Activated T-cell treated with anti-CD3 and anti-CD28 coated beads, Interleukin-2, amount 50 U/mL, for 72 hours (primary cell): ENCODE data around the gene MTA1. TPM values are rescaled to one million over a fixed set of nuclear protein-coding genes. Genes with fewer than 3 reads are reported as not detected.
A peak's percentile ranks its signal among the peaks of the same experiment; 100 is the strongest.

Experiments
- ATAC-seq, 2 donors: fragments of 150-1000 bp; cut with Tn5 transposase; replicated peaks in 1 of 2; 2 replicates each; pipeline ENCODE4 v1.10.0; 2021; ENCODE audit warnings: moderate library complexity in 2 of 2, mild to moderate bottlenecking in 1 of 2
- DNase-seq, 2 donors: peaks; one replicate each; pipeline ENCODE4 v3.0.0; 2021 to 2022; ENCODE audit warnings: mixed read lengths in 1 of 2
- H3K27ac Mint-ChIP-seq: one replicate; pipeline ENCODE4 v1.8.0; 2022; ENCODE audit warnings: mild to moderate bottlenecking, moderate library complexity, mixed read lengths
- H3K27me3 Mint-ChIP-seq: one replicate; pipeline ENCODE4 v1.8.0; 2022; ENCODE audit warnings: low read depth, mixed read lengths
- H3K36me3 Mint-ChIP-seq, 2 donors: one replicate each; pipeline ENCODE4 v1.8.0; 2022; ENCODE audit warnings: mixed read lengths in 2 of 2, mild to moderate bottlenecking in 1 of 2; ENCODE audit not compliant: insufficient read depth in 2 of 2
- H3K4me1 Mint-ChIP-seq: one replicate; pipeline ENCODE4 v1.8.0; 2022; ENCODE audit warnings: low read depth, mixed read lengths
- H3K4me3 Mint-ChIP-seq, 2 donors: one replicate each; pipeline ENCODE4 v1.8.0; 2022; ENCODE audit warnings: mild to moderate bottlenecking in 2 of 2, mixed read lengths in 2 of 2, moderate library complexity in 2 of 2
- H3K9me3 Mint-ChIP-seq, 2 donors: one replicate each; pipeline ENCODE4 v1.8.0; 2022; ENCODE audit warnings: mixed read lengths in 2 of 2
- total RNA-seq, 2 donors: library from RNA; stranded (reverse); gene quantifications; one replicate each; pipeline ENCODE4 v1.2.3, GENCODE V29; 2022

MTA1 gene
- total RNA-seq: 100 to 1,000 TPM; 125 to 140 TPM

DNA sequence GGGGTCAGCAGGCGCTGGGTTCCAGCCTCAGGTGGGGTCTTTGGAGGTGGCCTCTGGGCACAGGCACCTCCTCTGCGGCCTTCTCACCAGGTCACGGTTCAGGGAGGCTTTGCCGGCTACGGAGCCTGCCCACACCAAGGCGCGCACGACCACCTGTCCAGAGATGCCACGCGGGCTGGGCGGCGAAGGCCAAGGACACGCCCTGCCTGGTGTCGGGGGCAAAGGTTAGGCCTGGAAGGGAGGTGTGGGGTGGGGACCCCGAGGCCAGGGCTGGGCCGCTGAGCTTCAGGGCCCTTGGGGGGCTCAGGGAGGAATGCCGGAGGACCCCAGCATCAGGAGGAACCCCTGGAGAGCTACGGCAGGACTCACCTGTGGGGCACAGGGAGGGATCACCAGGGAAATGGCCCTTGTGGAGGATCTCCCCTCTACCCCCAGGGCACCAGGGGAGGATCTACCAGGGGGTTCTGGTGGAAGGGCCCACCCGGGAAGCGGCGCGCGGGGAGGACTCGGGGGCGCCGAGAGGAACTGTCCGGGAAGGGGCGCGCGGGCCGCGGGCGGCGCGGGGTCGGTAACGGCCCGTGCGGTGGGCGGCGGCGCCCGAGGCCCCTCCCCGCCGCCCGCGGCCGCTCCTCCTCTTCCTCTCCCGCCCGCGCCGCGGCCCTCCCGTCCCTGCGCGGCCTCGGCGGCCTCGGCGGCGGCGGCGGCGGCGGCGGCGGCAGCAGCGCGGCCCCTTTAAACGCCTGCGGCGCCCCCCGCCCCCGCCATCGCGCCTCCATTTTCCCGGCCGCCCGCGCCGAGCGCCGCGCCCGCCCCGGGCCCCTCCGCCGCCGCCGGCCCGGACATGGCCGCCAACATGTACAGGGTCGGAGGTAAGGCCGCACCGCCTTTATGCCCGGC is at the start of gene MTA1:
Gene MTA1, plus strand, starts transcription at position 633 of the 897 bp plus-strand sequence. Its CDS starts 209 bp downstream, at position 842.
- Mint-ChIP-seq H3K36me3 (peaks cover 3 to 7% of the 10 kb centered on the region in 2 donors), H3K27ac (peak within 1 kb of the TSS; percentile 88), H3K4me1 (peaks cover 39% of the 10 kb centered on the region), H3K9me3 (no peaks in the 10 kb centered on the region), H3K4me3 (peak within 1 kb of the TSS; percentile 88 to 90), H3K27me3 (no peaks in the 10 kb centered on the region)
- ATAC-seq: peak; percentile 74 to 81
- peak; percentile 63 to 68 for DNase-seq

- no peaks in the 10 kb centered on the region for H3K9me3 Mint-ChIP-seq
- no peaks in the 10 kb centered on the region for H3K27me3 Mint-ChIP-seq
- no peaks in the 10 kb centered on the region for H3K36me3 Mint-ChIP-seq
- DNase-seq (no peak), ATAC-seq (no peak)
- H3K4me1 Mint-ChIP-seq: peaks cover 11% of the 10 kb centered on the region
- no peak overlapping the region for H3K27ac Mint-ChIP-seq
- no peak overlapping the region for H3K4me3 Mint-ChIP-seq
These were observed 45.2 kb upstream of the MTA1 start for GRCh38 chr14:105374389-105374788.

GRCh38 chr14:105375635-105376057 is 44.0 kb upstream of the MTA1 start:
- Mint-ChIP-seq H3K36me3 (no peaks in the 10 kb centered on the region), H3K4me1 (peaks cover 11% of the 10 kb centered on the region), H3K27ac (no peak overlapping the region), H3K9me3 (no peaks in the 10 kb centered on the region), H3K27me3 (no peaks in the 10 kb centered on the region), H3K4me3 (peak overlapping the region; percentile 46 to 52)
- DNase-seq: peak; percentile 57 to 63
- peak; percentile 75 to 85 for ATAC-seq

DNA sequence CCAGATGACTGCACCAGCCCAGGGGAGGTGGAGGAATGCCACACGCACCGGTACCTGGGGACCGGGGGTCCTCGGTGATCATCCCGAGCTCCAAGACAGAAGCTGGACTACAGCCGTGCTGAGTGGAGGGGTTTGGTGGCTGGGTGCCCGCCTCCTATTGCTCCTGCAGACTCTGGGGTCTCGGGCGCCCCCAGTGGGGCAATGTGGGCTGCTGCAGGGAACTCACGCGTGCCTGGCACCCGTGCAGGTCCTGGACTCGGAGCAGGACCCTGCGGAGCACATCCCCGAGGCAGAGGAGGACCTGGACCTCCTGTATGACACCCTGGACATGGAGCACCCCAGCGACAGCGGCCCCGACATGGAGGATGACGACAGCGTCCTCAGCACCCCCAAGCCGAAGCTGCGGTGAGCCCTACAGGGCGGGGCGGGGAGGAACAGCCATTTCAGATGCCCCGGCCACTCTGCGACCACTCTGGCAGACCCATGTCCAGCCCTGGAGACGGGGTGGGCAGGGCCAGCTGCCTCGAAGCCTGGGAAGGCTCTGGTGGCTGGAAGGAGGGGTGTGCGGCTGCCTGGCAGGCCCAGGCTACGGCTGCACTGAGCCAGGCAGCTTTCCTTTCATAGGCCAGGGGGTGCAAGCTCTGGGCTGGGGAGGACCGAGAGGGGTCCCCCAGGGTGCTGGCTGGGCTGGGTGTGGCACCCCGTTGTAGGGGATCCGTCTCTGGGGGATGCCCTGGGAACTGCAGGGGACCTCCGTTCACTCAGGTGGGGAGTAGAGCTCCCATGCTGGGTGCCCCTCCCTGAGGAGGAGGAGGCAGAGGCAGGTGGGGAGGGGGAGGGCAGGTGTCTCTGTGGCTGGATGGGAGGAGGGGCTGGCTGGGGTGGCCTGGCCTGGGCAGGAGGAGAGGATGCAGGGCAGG is 42.8 kb upstream of the MTA1 start:
- Mint-ChIP-seq H3K36me3 (no peaks in the 10 kb centered on the region), H3K9me3 (no peaks in the 10 kb centered on the region), H3K4me1 (peaks cover 11% of the 10 kb centered on the region), H3K27ac (no peak overlapping the region), H3K27me3 (no peaks in the 10 kb centered on the region), H3K4me3 (no peak overlapping the region)
- ATAC-seq (no peak), DNase-seq (no peak)

GRCh38 chr14:105377555-105378182 is 42.0 kb upstream of the MTA1 start:
- H3K36me3 Mint-ChIP-seq: no peaks in the 10 kb centered on the region
- H3K27me3 Mint-ChIP-seq: no peaks in the 10 kb centered on the region
- no peak overlapping the region for H3K4me3 Mint-ChIP-seq
- no peak for DNase-seq
- peaks cover 11% of the 10 kb centered on the region for H3K4me1 Mint-ChIP-seq
- no peaks in the 10 kb centered on the region for H3K9me3 Mint-ChIP-seq
- no peak overlapping the region for H3K27ac Mint-ChIP-seq
- no peak for ATAC-seq

GRCh38 chr14:105378199-105378598 is 41.4 kb upstream of the MTA1 start:
- ATAC-seq (no peak), DNase-seq (no peak)
- H3K9me3 Mint-ChIP-seq: no peaks in the 10 kb centered on the region
- H3K27me3 Mint-ChIP-seq: no peaks in the 10 kb centered on the region
- H3K36me3 Mint-ChIP-seq: no peaks in the 10 kb centered on the region
- no peak overlapping the region for H3K27ac Mint-ChIP-seq
- H3K4me3 Mint-ChIP-seq: no peak overlapping the region
- peaks cover 11% of the 10 kb centered on the region for H3K4me1 Mint-ChIP-seq

DNA sequence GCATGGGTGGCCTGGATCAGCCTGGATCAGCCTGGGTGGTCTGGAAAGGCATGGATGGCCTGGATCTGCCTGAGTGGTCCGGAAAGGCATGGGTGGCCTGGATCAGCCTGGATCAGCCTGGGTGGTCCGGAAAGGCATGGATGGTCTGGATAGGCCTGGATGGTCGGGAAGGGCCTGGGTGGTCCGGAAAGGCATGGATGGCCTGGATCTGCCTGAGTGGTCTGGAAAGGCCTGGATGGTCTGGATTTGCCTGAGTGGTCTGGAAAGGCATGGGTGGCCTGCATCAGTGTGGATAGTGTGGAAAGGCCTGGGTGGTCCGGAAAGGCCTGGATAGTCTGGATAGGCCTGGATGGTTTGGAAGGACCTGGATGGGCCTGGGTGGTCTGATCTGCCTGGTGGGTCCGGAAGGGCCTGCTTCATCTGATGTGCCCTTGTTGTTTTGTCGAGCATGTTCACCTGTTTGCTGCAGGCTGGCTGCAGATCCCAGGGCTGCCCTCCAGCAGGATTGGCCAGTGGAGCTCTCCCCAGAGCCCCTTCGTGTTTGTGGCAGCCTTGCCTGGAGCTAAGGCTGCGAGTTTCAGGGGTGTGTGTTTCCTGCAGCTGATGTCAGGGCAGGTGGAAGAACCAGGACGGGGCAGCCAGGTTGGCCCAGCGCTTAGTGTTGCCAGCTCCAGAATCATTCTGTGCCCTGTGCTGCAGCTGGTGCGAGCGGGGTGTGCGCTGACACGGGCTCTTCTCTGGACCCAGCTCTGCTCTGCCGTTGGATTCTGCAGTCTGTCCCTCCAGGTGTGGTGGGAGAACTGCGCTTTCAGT is 40.5 kb upstream of the MTA1 start:
- no peaks in the 10 kb centered on the region for H3K9me3 Mint-ChIP-seq
- ATAC-seq (no peak), DNase-seq (no peak)
- H3K4me3 Mint-ChIP-seq: no peak overlapping the region
- H3K4me1 Mint-ChIP-seq: peaks cover 11% of the 10 kb centered on the region
- H3K36me3 Mint-ChIP-seq: no peaks in the 10 kb centered on the region
- no peaks in the 10 kb centered on the region for H3K27me3 Mint-ChIP-seq
- H3K27ac Mint-ChIP-seq: no peak overlapping the region

GRCh38 chr14:105379946-105380345 is 39.7 kb upstream of the MTA1 start:
- Mint-ChIP-seq H3K9me3 (no peaks in the 10 kb centered on the region), H3K4me1 (peaks cover 11% of the 10 kb centered on the region), H3K27ac (no peak overlapping the region), H3K36me3 (no peaks in the 10 kb centered on the region), H3K27me3 (no peaks in the 10 kb centered on the region), H3K4me3 (no peak overlapping the region)
- ATAC-seq (no peak), DNase-seq (no peak)

GRCh38 chr14:105380756-105381155 is 38.9 kb upstream of the MTA1 start:
- no peaks in the 10 kb centered on the region for H3K27me3 Mint-ChIP-seq
- peaks cover 6% of the 10 kb centered on the region for H3K4me1 Mint-ChIP-seq
- no peaks in the 10 kb centered on the region for H3K9me3 Mint-ChIP-seq
- no peak overlapping the region for H3K4me3 Mint-ChIP-seq
- no peak overlapping the region for H3K27ac Mint-ChIP-seq
- DNase-seq (no peak), ATAC-seq (no peak)
- no peaks in the 10 kb centered on the region for H3K36me3 Mint-ChIP-seq

GRCh38 chr14:105381446-105382342 is 37.9 kb upstream of the MTA1 start:
- DNase-seq (no peak), ATAC-seq (no peak)
- no peaks in the 10 kb centered on the region for H3K27me3 Mint-ChIP-seq
- H3K4me1 Mint-ChIP-seq: no peaks in the 10 kb centered on the region
- H3K9me3 Mint-ChIP-seq: no peaks in the 10 kb centered on the region
- H3K36me3 Mint-ChIP-seq: no peaks in the 10 kb centered on the region
- H3K27ac Mint-ChIP-seq: no peak overlapping the region
- no peak overlapping the region for H3K4me3 Mint-ChIP-seq

- H3K27me3 Mint-ChIP-seq: no peaks in the 10 kb centered on the region
- no peaks in the 10 kb centered on the region for H3K4me1 Mint-ChIP-seq
These were observed 37.1 kb upstream of the MTA1 start for GRCh38 chr14:105382343-105383082.

More at GRCh38 chr14:105382343-105383082, 37.1 kb upstream of the MTA1 start:
- Mint-ChIP-seq H3K36me3 (no peaks in the 10 kb centered on the region), H3K27ac (no peak overlapping the region), H3K4me3 (no peak overlapping the region), H3K9me3 (no peaks in the 10 kb centered on the region)
- ATAC-seq (no peak), DNase-seq (no peak)
